K562 (cell line): ENCODE data around the gene GNA14. TPM values are rescaled to one million over a fixed set of nuclear protein-coding genes. Genes with fewer than 3 reads are reported as not detected.

Experiments used
- ATAC-seq: fragments of 200-7000 bp; cut with Tn5 transposase; 3 replicates; pipeline ENCODE4 v1.9.1; 2020; ENCODE audit warnings: moderate library complexity
- BruUV-seq: library from RNA; stranded (reverse); fragments of 400-500 nt; replicated peaks from 2 replicates; lab custom pipeline; 2021; lab: Mats Ljungman, UMichigan
- CTCF ChIA-PET: fragments of 300-600 bp; formaldehyde crosslinking; extraction: SDS; loops from one replicate; lab custom pipeline; 2021; ENCODE audit warnings: low intra/inter-chr PET ratio; lab: Yijun Ruan, JAX
- POLR2A ChIA-PET: fragments of 300-600, 350-650 bp; sonication (Branson Sonifier 250); formaldehyde crosslinking; extraction: SDS; loops from one replicate; lab custom pipeline; 2021; ENCODE audit warnings: antibody characterized with exemption, inconsistent platforms; lab: Yijun Ruan, JAX
- DNase-seq, 4 experiments: peaks; one replicate each; pipeline versions ENCODE4 v3.0.0 to v3.0.0-alpha.2; 2011 to 2018; ENCODE audit warnings: low spot score in 3 of 4, mixed read lengths in 3 of 4; ENCODE audit errors: extremely low read depth in 1 of 4
- FAIRE-seq: peaks from 2 replicates; lab custom pipeline; 2011; peaks lifted over from hg19 to GRCh38; lab: Jason Lieb, UNC
- H2AFZ ChIP-seq: 2 replicates; pipeline ENCODE4 v1.6.0; 2011; ENCODE audit warnings: low read depth, low read length, control low read depth, inconsistent platforms
- H3K27ac ChIP-seq: fragments of 200-600 bp; 3 replicates; pipeline ENCODE4 v1.8.0; 2011; ENCODE audit warnings: low read depth, mild to moderate bottlenecking, control low read depth, inconsistent platforms, low read length, moderate library complexity, mixed read lengths; ENCODE audit errors: extremely low read depth
- H3K27me3 ChIP-seq, 2 experiments: fragments of 300-600 bp in 1 of 2; 2 replicates in 1 of 2; 3 replicates in 1 of 2; pipeline versions ENCODE4 v1.6.0 to v1.8.0; 2011; ENCODE audit warnings: inconsistent platforms in 2 of 2, low read length in 2 of 2, mild to moderate bottlenecking in 1 of 2, mixed read lengths in 1 of 2, moderate library complexity in 1 of 2; ENCODE audit not compliant: control insufficient read depth in 2 of 2, insufficient read depth in 2 of 2
- H3K36me3 ChIP-seq: fragments of 300-600 bp; 3 replicates; pipeline ENCODE4 v1.8.0; 2011; ENCODE audit warnings: mild to moderate bottlenecking, low read length, inconsistent platforms; ENCODE audit not compliant: control insufficient read depth, insufficient read depth
- H3K4me1 ChIP-seq, 2 experiments: fragments of 200-600 bp in 1 of 2; replicated peaks in 1 of 2; 2 replicates in 1 of 2; 3 replicates in 1 of 2; pipeline versions ENCODE4 v1.5.1 to v1.8.0; 2011; ENCODE audit warnings: inconsistent platforms in 2 of 2, low read length in 2 of 2, mild to moderate bottlenecking in 1 of 2, mixed read lengths in 1 of 2, moderate library complexity in 1 of 2; ENCODE audit not compliant: control insufficient read depth in 2 of 2, insufficient read depth in 2 of 2
- H3K4me2 ChIP-seq: 2 replicates; pipeline ENCODE4 v1.6.1; 2011; ENCODE audit warnings: low read length, control low read depth, inconsistent platforms, mixed read lengths; ENCODE audit not compliant: insufficient read depth
- H3K4me3 ChIP-seq: fragments of 200-600 bp; sonication (generic), shearing (Covaris generic); 2 replicates; pipeline ENCODE4 v1.5.1; 2016; ENCODE audit warnings: control low read depth, inconsistent platforms
- H3K79me2 ChIP-seq: fragments of 200-600 bp; 3 replicates; pipeline ENCODE4 v1.8.0; 2011; ENCODE audit warnings: low read length, inconsistent platforms; ENCODE audit not compliant: control insufficient read depth, insufficient read depth
- H3K9ac ChIP-seq, 2 experiments: 2 replicates each; pipeline versions ENCODE4 v1.6.0 to v1.6.1; 2011; ENCODE audit warnings: low read depth in 2 of 2, low read length in 2 of 2, control low read depth in 1 of 2, inconsistent platforms in 1 of 2, mild to moderate bottlenecking in 1 of 2, mixed read lengths in 1 of 2; ENCODE audit not compliant: insufficient read depth in 1 of 2
- H3K9me1 ChIP-seq: one replicate; pipeline ENCODE4 v1.6.0; 2011; ENCODE audit warnings: inconsistent platforms, mild to moderate bottlenecking, low read length, moderate library complexity; ENCODE audit not compliant: control insufficient read depth, insufficient read depth
- H3K9me3 ChIP-seq: replicated peaks from 2 replicates; pipeline ENCODE4 v1.5.1; 2011; ENCODE audit warnings: low read depth, low read length, inconsistent platforms; ENCODE audit not compliant: control insufficient read depth, insufficient read depth
- H4K20me1 ChIP-seq: replicated peaks from 2 replicates; pipeline ENCODE4 v1.6.1; 2011; ENCODE audit warnings: low read length, inconsistent platforms, mixed read lengths; ENCODE audit not compliant: control insufficient read depth, insufficient read depth
- CBX3 ChIP-seq, 2 experiments: IDR thresholded peaks; 1 replicate in 1 of 2; 2 replicates in 1 of 2; pipeline ENCODE4 v1.6.1; 2012; ENCODE audit warnings: inconsistent platforms in 2 of 2, low read length in 2 of 2, borderline replicate concordance in 1 of 2, control low read depth in 1 of 2
- FOXJ2 ChIP-seq: fragments of 200-800 bp; sonication (Bioruptor generic); IDR thresholded peaks from 2 replicates; pipeline ENCODE4 v1.6.1; 2016; ENCODE audit warnings: missing genetic modification characterization, missing compliant biosample characterization
- GABPB2 ChIP-seq: fragments of 250-450 bp; sonication (Bioruptor Pico); conservative IDR thresholded peaks from 2 replicates; pipeline ENCODE4 v1.5.1; 2021; ENCODE audit warnings: mild to moderate bottlenecking
- JUND ChIP-seq, 2 experiments: IDR thresholded peaks; 2 replicates in 1 of 2; 3 replicates in 1 of 2; pipeline ENCODE4 v1.6.1; 2011; ENCODE audit warnings: borderline replicate concordance in 2 of 2, low read depth in 2 of 2, low read length in 2 of 2, improper control_type of control experiment in 1 of 2, missing biosample characterization in 1 of 2, missing genetic modification characterization in 1 of 2, missing genetic modification reagents in 1 of 2
- MAZ ChIP-seq, 2 experiments: fragments of 450-650 bp in 1 of 2; sonication (generic) in 1 of 2; formaldehyde crosslinking; IDR thresholded peaks in 1 of 2; conservative IDR thresholded peaks in 1 of 2; 2 replicates each; pipeline versions ENCODE4 v1.4.0 to v1.5.0; 2020; ENCODE audit warnings: mild to moderate bottlenecking in 1 of 2, missing genetic modification reagents in 1 of 2
- RFX1 ChIP-seq: fragments of 450-650 bp; IDR thresholded peaks from 2 replicates; pipeline ENCODE4 v1.6.1; 2016; ENCODE audit warnings: mild to moderate bottlenecking, moderate library complexity
- SIRT6 ChIP-seq: IDR thresholded peaks from one replicate; pipeline ENCODE4 v1.6.1; 2012; ENCODE audit warnings: low read depth, mild to moderate bottlenecking, control low read depth, inconsistent platforms, low read length, moderate library complexity
- TAL1 ChIP-seq: fragments of 450-650 bp; IDR thresholded peaks from 2 replicates; pipeline ENCODE4 v1.6.1; 2016; ENCODE audit warnings: mild to moderate bottlenecking
- TRIM28 ChIP-seq: fragments of 450-650 bp; IDR thresholded peaks from 2 replicates; pipeline ENCODE4 v1.6.1; 2017
- ZBTB8A ChIP-seq: fragments of 450-650 bp; IDR thresholded peaks from 2 replicates; pipeline ENCODE4 v1.6.1; 2018; ENCODE audit warnings: mild to moderate bottlenecking, moderate library complexity; ENCODE audit not compliant: partially characterized antibody
- ZNF143 ChIP-seq: sonication (generic); formaldehyde crosslinking; IDR thresholded peaks from 2 replicates; pipeline ENCODE4 v1.9.0; 2022; ENCODE audit warnings: mild to moderate bottlenecking, missing genetic modification reagents
- ZNF274 ChIP-seq: IDR thresholded peaks from 2 replicates; pipeline ENCODE4 v1.6.1; 2011; ENCODE audit warnings: low read depth, mild to moderate bottlenecking, low read length, moderate library complexity, borderline replicate concordance
- ZNF347 ChIP-seq: fragments of 450-650 bp; formaldehyde crosslinking; IDR thresholded peaks from 2 replicates; pipeline ENCODE4 v1.4.0; 2020; ENCODE audit warnings: low read depth, mild to moderate bottlenecking, moderate library complexity
- ZSCAN32 ChIP-seq: fragments of 450-650 bp; formaldehyde crosslinking; IDR thresholded peaks from 2 replicates; pipeline ENCODE4 v1.4.0; 2020; ENCODE audit warnings: mild to moderate bottlenecking, moderate library complexity
- WGBS: fragments of 100-300 bp; shearing (Covaris generic); methylation state at CpG from one replicate; pipeline ENCODE4 v1.1.6; 2016; ENCODE audit warnings: low coverage, mixed read lengths; ENCODE audit not compliant: insufficient coverage; ENCODE audit errors: missing lambda C conversion rate; 5-methylcytosine and 5-hydroxymethylcytosine counted together
- in situ Hi-C: fragments of 300-500 bp; cut with MboI; formaldehyde crosslinking; loops from 4 replicates; pipeline ENCODE4 v1.15.0; 2018; ENCODE audit warnings: inconsistent platforms, mixed read lengths
- intact Hi-C: fragments of 100-400 bp; cut with micrococcal nuclease; formaldehyde crosslinking; loops from 2 replicates; pipeline ENCODE4 v1.14.2; 2022
- polyA plus RNA-seq, 8 experiments: library from polyadenylated mRNA; depleted of rRNA in 4 of 8; stranded (reverse) in 5 of 8; unstranded in 3 of 8; fragments of >200 nt; fragmentation: Nextera tagmentation in 2 of 8; fragmentation: Illumina TruSeq in 1 of 8; extraction: Ambion mirVana in 2 of 8; extraction: Trizol in 1 of 8; gene quantifications; 2 replicates each; pipeline versions ENCODE4 v1.2.1 to v1.2.3, GENCODE V29; 2011 to 2014; ENCODE audit warnings: inconsistent platforms in 1 of 8, missing spikeins in 1 of 8
- total RNA-seq, 7 experiments: library from RNA; depleted of rRNA in 6 of 7; stranded (reverse); fragments of >200 nt in 6 of 7; fragmentation: Illumina TruSeq in 2 of 7; extraction: Trizol in 2 of 7; gene quantifications; 2 replicates each; pipeline versions ENCODE4 v1.2.1 to v1.2.3, GENCODE V29; 2011 to 2021; ENCODE audit warnings: low replicate concordance in 1 of 7
- TF ChIP-seq, protein P1 (sequence below): sonication (generic); formaldehyde crosslinking; IDR thresholded peaks from 2 replicates; pipeline ENCODE4 v1.8.1; 2023; ENCODE audit warnings: mild to moderate bottlenecking, missing genetic modification reagents
- TF ChIP-seq, protein P2 (sequence below): IDR thresholded peaks from 3 replicates; pipeline ENCODE4 v1.6.1; 2011; ENCODE audit warnings: borderline replicate concordance, mild to moderate bottlenecking; ENCODE audit not compliant: insufficient read length, insufficient read depth

The GNA14 gene
- total and polyA plus RNA-seq, 9 of the 15 experiments (the other 6 are each of a cell fraction or from before 2014, with no cell fraction given), result 0.03 to 0.11 (median 0.03) TPM; not detected in 6

DNA sequence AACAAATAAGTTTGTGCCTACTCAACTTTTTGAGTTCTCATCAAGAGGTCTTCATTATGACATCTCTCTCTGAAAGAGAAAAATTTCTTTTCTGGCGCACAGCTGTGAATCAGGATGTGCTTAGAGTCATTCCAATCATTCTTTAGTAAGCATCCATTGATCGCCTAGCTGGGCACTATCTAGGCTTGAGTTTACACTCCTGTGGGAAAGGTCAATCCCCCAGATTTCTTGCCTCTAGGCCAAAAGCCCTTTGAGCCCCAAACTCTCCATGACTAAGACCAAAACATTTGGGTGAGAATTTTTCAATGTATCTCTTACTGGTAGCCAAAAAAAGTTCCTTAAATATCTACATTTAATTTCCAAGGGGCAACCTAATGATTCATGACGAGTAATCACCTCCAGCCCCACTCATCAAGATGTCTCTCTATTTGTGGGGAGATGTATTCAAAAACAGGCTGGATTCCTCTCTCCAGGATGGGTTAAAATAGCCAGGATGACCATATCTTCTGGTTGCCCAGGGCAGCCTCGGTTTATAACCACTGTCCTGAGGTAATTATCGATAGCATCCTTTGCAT, 101.7 kb downstream of the GNA14 start (continued):
- TF ChIP-seq GABPB2 (CRISPR knock-in tag), result no peak
- TF ChIP-seq, protein P1, sequence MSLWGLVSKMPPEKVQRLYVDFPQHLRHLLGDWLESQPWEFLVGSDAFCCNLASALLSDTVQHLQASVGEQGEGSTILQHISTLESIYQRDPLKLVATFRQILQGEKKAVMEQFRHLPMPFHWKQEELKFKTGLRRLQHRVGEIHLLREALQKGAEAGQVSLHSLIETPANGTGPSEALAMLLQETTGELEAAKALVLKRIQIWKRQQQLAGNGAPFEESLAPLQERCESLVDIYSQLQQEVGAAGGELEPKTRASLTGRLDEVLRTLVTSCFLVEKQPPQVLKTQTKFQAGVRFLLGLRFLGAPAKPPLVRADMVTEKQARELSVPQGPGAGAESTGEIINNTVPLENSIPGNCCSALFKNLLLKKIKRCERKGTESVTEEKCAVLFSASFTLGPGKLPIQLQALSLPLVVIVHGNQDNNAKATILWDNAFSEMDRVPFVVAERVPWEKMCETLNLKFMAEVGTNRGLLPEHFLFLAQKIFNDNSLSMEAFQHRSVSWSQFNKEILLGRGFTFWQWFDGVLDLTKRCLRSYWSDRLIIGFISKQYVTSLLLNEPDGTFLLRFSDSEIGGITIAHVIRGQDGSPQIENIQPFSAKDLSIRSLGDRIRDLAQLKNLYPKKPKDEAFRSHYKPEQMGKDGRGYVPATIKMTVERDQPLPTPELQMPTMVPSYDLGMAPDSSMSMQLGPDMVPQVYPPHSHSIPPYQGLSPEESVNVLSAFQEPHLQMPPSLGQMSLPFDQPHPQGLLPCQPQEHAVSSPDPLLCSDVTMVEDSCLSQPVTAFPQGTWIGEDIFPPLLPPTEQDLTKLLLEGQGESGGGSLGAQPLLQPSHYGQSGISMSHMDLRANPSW (CRISPR knock-in tag), result no peak

DNA sequence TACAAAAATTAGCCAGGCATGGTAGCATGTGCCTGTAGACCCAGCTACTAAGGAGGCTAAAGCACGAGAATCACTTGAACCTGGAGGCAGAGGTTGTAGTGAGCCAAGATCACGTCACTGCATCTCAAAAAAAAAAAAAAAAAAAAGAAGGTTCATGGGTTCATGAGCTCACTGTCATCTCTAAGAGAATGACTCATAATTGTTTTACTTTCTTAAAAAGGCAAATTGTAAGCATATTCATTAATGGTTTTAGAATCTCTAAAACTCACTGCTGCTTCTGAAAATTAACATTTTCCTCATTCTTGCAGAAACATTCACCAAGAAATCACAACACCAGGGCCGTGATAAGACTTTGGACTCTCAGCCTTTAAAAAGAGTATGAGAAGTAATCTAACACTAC, 103.6 kb downstream of the GNA14 start:
- H3K4me3 ChIP-seq, result no peak overlapping the region
- no peaks in the 10 kb centered on the region for H3K79me2 ChIP-seq
- H3K27ac ChIP-seq, result no peak overlapping the region
- no peaks in the 10 kb centered on the region for H3K36me3 ChIP-seq
- H4K20me1 ChIP-seq, result no peaks in the 10 kb centered on the region
- no peak overlapping the region for H2AFZ ChIP-seq
- ATAC-seq (no peak), DNase-seq (no peak)
- H3K4me2 ChIP-seq, result no peak overlapping the region
- no peaks in the 10 kb centered on the region; a peak in 1 of 5 replicates for H3K27me3 ChIP-seq
- POLR2A ChIA-PET, result no interaction called here
- H3K9me3 ChIP-seq, result no peaks in the 10 kb centered on the region
- CTCF ChIA-PET, result no interaction called here
- no peak overlapping the region for H3K9ac ChIP-seq
- no peak for TF ChIP-seq ZSCAN32 (CRISPR knock-in tag)
- no peak for TF ChIP-seq FOXJ2 (tag)
- no peak for TF ChIP-seq TAL1
- TF ChIP-seq MAZ (CRISPR knock-in tag; conservative IDR thresholded peaks at IDR 0.05 in 1 of 2, IDR thresholded peaks at IDR 0.05 in 1 of 2), result no peak
- no peak for TF ChIP-seq ZBTB8A
- no peak for TF ChIP-seq JUND (IDR thresholded peaks at IDR 0.05; ENCODE audit: borderline replicate concordance, low read depth, low read length)
- no peak for TF ChIP-seq JUND (tag; IDR thresholded peaks at IDR 0.05; ENCODE audit: borderline replicate concordance, low read depth, low read length)
- TF ChIP-seq SIRT6, result no peak
- TF ChIP-seq RFX1, result no peak
- no peak for TF ChIP-seq ZNF274
- no peak for TF ChIP-seq ZNF347 (CRISPR knock-in tag)
- TF ChIP-seq ZNF143 (CRISPR knock-in tag), result no peak
- TF ChIP-seq, protein P2, sequence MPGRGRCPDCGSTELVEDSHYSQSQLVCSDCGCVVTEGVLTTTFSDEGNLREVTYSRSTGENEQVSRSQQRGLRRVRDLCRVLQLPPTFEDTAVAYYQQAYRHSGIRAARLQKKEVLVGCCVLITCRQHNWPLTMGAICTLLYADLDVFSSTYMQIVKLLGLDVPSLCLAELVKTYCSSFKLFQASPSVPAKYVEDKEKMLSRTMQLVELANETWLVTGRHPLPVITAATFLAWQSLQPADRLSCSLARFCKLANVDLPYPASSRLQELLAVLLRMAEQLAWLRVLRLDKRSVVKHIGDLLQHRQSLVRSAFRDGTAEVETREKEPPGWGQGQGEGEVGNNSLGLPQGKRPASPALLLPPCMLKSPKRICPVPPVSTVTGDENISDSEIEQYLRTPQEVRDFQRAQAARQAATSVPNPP, result no peak
- no peak for TF ChIP-seq CBX3 (IDR thresholded peaks at IDR 0.05; ENCODE audit: borderline replicate concordance in 1 of 2, low read length in 2 of 2)
- no peak for TF ChIP-seq TRIM28
- TF ChIP-seq, all 486 proteins: peak for 0
- intact Hi-C loops (no loop called here), in situ Hi-C loops (no loop called here)
- no TSS peak for BruUV-seq
- H3K9me1 ChIP-seq, result no peaks in the 10 kb centered on the region
- WGBS, result 0% methylated on average over 1 of the region's 3 CpGs
- FAIRE-seq, result no peak
- no peaks in the 10 kb centered on the region for H3K4me1 ChIP-seq
